HG03045 (cell line): ENCODE data around the gene OR8B12.
"Not testable (repeated sequence)": the region's sequence is repeated elsewhere in the genome, so short reads cannot be mapped to it uniquely, and the experiment has no call there.

ENCODE experiments used
- ATAC-seq: cut with Tn5 transposase; IDR thresholded peaks from one replicate; pipeline ENCODE4 v1.9.1; 2021; ENCODE audit warnings: mild to moderate bottlenecking, moderate library complexity; ENCODE audit not compliant: unreplicated experiment

OR8B12 gene

DNA sequence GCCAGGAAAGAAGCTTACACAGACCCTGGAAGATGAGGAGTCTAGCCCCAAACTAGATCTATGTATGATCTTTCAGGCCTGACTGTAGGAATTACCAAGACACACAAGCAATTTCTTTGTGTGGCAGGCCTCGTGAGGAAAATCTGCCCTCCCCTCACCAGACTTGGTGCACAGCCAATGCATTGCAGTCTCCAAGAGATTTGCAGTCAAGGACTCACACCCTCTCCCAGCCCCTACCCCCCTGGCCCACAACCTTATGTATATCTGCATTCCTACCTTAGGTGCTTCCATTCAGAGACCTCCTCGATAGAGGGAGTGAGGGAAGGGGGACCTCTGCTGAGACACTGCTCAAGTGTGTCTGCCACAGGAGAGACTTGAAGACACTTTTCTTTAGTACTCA is 9.8 kb downstream of the OR8B12 start:
- no peak for ATAC-seq

GRCh38 chr11:124520550-124520854 is 23.0 kb downstream of the OR8B12 start:
- ATAC-seq: no peak

DNA sequence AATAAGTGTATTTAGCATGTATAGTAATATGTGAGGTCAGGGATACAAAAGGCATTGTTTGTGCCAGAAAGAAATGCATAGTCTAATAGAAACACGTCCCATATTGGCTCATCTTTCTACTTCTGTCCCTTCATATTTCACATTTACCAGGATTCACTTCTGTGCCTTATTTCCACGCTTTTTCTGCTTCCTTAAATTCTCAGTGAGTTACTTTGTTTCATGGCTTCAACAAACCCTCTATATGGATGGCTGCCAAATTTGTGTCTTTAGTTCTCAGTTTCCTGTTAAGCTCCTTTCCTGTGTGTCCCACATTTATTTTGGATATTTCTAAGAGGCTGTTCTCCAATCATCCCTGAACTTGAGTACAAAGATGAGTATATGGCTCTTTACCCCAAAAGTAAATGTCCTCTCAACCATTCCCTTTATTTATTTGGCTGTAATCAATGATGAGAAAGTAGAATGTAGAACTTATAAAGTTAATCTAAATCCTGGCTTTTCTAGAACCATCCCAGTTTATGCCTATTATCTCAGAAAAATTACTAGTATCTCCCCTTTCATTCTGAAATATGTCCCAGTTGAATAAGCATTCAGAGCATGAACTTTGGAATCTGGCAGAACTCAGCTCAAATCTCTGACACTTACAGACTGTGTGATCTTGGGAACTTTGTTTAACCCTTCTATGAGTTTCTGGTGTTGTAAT is 23.5 kb downstream of the OR8B12 start:
- ATAC-seq: no peak

GRCh38 chr11:124518989-124519451 is 24.4 kb downstream of the OR8B12 start:
- no peak for ATAC-seq

- no peak for ATAC-seq
Observed at GRCh38 chr11:124517314-124517713, 26.1 kb downstream of the OR8B12 start.

DNA sequence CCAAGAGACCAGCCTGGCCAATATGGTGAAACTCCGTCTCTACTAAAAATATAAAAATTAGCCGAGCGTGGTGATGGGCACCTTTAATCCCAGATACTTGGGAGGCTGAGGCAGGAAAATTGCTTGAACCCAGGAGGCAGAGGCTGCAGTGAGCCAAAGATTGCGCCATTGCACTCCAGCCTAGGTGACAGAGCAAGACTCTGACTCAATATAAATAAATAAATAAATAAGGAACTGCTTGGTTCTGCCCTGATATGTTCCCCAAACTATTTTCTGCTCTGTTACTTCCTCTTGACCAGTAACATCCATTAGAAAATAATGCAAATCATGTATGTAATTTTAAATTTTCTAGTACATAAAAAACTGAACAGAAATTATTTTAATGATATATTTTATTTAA is 28.8 kb downstream of the OR8B12 start:
- ATAC-seq: not testable (repeated sequence)

GRCh38 chr11:124514131-124514530 is 29.3 kb downstream of the OR8B12 start:
- no peak for ATAC-seq

GRCh38 chr11:124511745-124512144 is 31.7 kb downstream of the OR8B12 start:
- no peak for ATAC-seq

GRCh38 chr11:124510279-124510678 is 33.2 kb downstream of the OR8B12 start:
- no peak for ATAC-seq

GRCh38 chr11:124499711-124500110 is 43.7 kb downstream of the OR8B12 start:
- no peak for ATAC-seq

GRCh38 chr11:124493016-124493655 is 50.3 kb downstream of the OR8B12 start:
- no peak for ATAC-seq
